HG03521 (cell line): ENCODE data around the gene PCNX2.

Source experiments
- ATAC-seq: cut with Tn5 transposase; IDR thresholded peaks from one replicate; pipeline ENCODE4 v1.9.1; 2021; ENCODE audit warnings: mild to moderate bottlenecking, moderate library complexity; ENCODE audit not compliant: unreplicated experiment

Gene PCNX2

DNA sequence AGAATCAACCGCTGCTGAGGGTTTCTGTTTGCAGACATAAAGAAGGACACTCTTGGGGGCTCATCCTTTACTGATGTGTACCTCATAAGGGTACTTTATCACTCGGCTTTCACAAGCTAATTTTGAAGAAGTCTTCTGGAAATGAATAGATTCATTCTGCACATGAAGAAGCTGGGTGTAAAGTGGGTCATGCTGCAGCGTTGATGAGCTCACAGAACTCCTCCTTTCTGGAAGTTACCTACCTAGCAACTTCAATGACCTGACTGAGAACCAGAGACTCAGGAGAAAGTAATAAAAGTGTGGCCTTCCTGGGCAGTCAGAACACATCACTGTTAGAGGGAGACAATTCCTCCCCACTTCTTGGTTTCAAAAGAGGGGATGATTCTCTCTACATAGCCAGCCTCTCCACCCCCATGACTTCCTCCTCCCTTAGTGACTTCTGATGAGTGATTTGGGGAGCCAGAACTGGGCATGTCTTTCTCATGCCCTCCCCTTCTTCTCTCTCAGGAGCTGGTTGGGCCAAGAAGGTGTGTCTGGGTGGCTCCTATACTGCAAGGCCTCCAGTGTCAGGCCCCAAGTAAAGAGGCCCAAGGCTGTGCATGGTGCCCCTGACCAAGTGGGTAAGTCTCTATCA lies 27.0 kb downstream of the PCNX2 start:
- no peak for ATAC-seq

DNA sequence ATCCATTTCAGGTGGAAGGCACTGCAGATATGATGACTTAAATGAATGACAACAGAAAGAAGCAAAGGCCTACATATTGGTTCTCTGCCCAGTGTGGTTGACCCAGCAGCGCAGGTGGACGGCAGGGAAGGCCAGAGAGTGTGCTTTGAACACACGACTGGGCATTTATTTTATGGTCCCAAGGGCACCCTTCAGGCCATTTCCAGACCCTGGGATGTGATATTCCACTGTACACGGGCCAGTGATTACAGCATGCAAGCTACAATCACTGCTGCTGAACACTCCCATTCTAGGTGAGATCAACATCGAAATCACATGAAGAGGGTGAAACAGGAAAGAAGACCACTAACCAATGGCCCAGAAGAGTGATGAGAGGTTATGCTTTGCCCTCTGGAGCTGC lies 33.8 kb downstream of the PCNX2 start:
- ATAC-seq = no peak

DNA sequence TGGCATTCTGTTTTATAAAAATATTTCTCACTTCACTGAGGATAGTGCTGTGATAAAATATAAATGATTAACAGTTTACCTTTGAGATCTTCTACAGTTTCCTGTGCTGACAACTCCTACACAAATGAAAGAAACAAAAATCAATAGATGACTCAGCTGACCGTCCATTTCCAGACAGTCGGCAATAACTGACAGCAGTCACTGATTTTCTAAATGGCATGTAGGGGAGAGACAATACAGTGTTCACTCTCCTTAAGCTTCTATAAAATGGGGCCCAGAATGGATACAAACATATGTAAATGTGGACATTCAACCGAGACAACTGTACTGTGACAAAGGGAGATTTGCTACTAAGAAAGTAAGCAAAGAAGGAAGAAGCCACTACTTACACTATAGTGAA lies 34.3 kb downstream of the PCNX2 start:
- peak; percentile 91 for ATAC-seq

DNA sequence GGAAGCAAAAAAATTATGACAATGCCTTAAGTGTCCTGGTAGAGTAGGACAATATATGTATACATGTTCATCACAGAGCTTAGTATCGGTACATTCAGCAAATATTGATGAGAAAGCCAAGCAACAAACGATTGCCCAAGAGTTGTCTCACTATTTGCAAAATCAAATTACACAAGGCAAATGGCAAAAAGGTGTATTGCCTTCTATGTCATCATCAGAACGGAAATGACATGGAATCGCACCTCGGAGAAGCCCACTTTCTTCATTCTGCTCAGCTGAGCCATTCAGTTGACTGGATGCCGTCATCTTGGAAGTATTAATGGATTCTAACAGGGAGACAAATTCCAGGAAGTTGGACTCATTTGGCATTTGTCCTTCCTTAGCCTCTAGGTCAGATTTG lies 37.7 kb downstream of the PCNX2 start:
- no peak for ATAC-seq

DNA sequence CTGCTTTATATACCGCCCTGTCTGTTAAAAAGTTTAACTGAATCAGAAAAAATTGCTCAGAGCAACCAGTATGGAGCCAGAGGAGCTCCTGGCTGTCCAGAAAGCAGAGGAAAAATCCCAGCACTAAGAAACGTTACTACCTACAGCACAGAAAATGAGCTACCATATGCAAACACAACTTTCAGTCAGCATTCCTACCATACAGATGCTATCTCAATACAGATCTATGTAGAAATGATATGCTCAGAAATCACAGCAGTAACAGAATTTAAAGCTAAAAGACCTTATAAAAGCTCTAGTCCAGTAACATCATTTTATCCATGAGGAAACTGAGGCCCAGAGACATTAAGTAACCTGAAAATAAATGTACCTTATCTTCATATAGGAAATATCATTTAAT lies 38.7 kb downstream of the PCNX2 start:
- no peak for ATAC-seq

DNA sequence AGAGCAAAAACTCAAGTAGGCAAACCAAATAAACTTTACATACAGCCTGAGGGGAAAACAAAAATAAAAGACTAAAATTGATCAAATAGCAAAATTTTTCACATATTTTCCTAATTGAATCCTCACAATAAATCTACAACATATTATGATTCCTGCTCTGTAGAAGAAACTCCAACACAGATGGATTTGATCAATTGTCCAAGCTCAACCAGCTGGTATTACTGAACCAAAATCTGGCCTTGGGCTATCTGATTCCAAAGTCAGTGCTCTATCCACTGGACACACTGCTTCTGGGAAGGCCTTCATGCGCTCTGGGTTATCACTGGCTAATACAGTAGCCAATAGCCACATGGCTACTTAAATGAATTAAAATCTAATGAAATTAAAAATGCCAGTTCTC lies 39.3 kb downstream of the PCNX2 start:
- no peak for ATAC-seq

DNA sequence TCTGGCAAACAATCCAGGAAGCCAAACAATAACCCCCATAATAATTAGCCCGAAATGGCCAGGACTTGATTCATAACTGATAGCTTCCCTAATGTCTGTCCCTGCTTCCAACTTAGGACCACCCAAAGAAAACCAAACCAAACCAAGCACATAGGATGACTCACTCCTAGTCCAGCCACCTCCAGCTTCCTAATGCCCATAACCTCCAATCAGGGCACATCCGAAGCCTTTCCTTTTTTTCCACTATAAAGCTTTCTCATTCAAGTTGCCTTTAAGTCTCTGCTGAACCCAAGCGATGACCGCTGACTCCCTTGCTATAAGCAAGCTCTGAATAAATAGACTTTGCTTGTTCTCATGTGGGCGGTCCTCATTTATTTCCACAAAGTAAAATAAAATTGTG lies 40.4 kb downstream of the PCNX2 start:
- ATAC-seq = no peak

DNA sequence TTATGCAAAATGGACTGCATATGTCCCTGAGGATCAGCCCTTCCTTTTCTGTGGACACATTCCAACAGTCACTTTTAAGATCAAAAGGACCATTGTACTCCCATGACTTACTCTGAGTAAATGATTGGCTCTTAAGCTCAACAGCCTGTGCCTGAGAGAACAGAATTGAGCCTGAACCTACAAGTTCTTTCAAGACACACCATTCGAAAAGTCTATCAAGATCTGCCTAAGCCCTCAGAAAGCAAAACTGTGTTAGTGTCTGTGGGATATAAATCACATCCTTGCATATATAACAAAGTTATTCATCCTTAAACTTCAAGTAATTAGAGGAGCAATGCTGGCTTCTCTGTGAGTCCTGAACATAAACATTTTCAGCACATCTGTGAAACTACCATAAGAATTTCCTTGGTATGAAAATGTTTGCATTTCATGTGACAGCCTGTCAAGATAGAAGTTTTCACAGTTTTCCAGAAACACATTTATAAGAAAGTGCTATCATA lies 41.6 kb downstream of the PCNX2 start:
- ATAC-seq = no peak

DNA sequence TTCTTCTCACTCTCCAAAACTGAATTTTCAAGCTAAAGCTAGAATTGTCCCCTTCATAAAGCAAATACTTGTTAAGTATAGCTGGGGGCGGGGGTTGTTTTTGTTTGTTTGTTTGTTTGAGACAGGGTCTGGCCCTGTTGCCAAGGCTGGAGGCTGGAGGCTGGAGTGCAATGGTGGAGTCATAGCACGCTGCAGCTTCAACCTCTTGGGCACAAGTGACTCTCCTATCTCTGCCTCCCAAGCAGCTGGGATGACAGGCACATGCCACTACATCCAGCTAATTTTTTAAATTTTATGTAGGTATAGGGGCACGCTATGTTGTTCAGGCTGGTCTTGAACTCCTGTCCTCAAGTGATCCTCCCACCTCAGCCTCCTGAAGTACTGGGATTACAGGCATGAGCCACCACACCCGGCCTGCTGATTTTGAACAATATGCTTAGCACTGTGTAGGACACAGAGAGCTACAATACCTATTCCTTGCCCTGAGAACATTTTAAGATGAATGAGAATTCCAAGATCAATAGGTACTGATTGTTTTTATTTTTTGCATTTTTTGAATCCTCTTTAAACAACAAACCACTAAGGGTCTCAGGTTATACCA lies 42.2 kb downstream of the PCNX2 start:
- ATAC-seq = no peak

DNA sequence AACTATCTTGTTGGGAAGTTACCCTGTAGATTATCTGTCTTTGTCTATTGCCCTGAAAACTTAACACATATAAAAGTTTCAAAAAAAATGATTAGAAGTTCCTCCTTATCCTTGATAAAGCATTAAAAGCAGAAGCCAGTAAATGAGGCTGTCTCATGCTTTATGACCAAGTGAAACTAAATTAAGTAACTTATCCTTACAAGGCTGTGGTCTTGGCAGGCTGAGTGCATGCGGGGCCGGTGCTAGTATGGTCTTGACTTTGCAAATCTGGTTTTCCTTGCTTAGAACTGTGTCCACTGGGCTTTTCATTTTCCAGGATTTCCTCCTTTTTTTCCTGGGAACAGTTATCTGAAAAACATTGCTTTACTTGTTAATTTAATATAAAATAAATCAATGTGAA lies 43.1 kb downstream of the PCNX2 start:
- no peak for ATAC-seq

DNA sequence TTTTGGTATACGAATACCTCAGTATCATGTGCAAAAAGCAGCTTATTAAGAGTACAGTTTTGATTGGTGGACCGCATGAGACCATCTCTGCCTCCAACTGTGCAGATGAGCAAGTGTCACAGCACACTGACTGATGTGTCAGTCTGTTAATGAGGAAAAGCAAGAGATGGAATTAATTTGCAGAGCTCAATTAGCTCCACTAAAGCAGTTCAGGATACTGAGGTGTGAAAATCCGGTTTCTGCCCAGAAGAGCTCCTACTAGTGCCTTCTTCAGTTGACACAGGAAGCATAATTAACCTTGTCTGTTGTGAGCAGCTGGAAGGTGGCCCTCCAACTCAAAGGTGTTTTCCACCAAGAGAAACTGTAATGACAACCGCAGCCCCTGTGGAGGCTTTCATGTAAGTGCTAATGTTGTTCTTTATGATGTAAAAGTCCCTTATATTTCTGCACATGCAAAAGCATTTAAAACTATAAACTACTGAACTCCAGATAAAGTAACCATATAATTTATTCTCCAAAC lies 44.3 kb downstream of the PCNX2 start:
- ATAC-seq = no peak

DNA sequence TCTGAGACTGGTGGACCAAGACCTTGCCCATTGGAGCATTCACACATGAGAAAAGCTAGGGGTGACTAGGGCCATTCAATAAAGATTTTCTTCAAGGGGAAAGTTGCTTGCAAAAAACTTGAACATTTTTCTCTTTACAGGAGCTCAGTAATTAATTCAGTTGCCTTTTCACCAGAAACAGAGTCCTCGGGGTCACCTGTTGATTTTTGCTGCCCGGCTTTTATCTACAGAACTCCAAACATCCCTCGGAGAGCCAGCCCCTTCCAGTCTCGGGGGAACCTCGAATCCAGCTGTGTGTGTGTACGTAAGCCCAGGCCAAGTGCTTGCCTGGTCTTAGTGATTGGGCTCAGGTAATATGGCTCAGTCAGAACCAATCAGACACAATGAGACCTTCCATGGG lies 47.5 kb downstream of the PCNX2 start:
- no peak for ATAC-seq

DNA sequence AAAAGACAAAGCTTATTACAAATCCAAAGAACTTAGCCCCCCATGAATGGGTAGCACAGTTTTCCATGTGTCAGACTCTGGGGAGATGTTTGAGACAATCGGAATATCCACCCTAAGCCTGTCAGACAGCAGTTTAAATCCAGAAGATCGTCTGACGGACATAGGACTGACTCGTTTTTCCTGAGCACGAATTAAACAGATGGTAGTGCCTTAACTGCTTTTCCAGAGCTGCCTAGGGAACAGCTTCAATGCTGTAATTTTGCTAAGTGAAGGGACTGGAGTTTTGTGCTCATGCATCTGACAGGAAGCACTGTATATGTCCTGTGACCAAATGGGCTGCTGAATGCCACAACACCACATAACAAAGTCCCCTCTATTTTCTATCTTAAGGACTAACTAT lies 48.6 kb downstream of the PCNX2 start:
- ATAC-seq = no peak

DNA sequence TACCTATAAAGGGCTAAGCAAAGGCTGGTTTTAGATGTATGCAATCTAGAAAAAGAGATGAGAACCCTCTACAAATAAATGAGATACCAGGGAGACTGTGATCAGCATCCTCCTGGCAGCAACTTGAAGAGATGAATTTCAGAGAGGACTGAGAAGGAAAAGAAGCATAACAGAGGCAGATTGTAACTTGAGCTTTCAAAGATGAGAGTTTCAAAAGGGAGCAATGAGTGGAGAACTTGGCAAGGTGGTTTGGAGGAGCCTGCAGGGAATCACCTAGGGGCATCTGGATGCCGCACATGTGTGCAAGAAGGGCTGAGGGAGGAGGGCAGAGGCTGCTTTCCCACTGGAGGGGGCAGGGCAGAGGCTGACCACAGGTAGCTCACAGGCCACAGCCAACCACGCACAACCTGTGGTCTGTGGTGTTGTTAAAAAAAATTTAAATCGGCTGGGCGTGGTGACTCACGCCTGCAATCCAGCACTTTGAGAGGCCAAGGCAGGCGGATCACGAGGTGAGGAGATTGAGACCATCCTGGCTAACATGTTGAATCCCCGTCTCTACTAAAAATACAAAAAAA lies 50.2 kb downstream of the PCNX2 start:
- no peak for ATAC-seq

DNA sequence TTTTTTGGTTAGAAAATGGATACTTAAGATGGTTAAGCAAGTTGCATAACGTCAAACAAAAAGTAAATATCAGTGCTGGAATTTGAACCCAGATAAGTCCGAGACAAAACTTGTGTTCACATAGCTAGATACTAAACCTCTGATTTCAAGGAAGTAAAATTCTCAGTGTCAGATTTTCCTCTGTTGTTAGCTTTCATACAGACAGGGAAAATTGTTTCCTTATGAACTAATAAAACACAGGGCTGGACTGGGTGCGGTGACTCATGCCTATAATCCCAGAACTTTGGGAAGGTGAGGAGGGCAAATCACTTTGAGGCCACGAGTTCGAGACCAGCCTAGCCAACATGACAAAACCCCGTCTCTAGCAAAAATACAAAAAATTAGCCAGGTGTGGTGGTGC lies 51.3 kb downstream of the PCNX2 start:
- ATAC-seq = no peak

DNA sequence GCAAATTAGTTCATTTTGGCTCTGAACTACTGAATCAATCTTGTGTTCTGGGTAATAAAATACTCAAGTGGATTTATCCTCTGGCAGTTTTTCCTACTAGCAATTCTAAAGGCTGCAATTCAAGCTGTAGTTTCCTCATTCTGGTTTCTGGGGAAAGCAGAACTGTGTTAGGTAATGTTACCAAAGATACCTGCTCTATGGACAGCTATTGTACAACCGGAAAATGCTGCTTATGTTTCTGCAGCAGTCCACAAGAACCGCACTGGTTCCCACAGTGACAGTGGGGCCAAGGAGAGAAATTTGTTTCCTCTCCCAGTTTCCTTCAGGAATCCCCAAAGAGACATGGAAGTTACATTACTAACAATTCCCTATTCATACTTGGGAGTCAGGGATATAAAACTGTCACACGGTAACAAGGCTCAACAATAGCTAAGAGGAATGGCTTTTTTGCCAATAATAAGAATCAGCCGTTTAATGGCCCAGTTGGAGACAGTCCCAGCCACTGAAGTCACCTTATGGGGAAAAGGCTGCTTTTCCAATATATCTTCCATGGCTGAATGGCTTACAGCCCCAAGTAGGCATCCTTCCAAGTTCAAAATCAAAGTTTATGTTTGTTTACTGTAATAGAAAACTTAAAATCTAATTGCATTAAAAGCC lies 52.6 kb downstream of the PCNX2 start:
- ATAC-seq = no peak

DNA sequence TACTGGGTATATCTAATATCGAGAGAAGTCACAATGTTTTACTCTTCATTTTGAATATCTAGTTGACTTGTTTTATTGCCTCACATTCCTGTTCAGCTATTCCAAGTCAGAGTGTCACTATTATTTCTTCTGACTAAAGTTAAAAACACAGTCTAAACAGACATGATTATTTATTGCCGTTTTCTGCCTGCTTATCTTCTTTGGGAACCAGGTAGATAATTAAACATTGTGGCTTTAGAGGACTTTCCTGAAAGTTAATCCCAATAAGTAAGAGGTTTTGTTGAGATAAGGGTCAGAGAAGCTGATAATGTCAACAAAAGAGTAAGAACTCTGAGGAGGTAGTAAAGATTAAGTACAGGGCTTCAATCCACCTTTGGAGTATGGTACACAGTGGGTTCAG lies 53.8 kb downstream of the PCNX2 start:
- no peak for ATAC-seq

DNA sequence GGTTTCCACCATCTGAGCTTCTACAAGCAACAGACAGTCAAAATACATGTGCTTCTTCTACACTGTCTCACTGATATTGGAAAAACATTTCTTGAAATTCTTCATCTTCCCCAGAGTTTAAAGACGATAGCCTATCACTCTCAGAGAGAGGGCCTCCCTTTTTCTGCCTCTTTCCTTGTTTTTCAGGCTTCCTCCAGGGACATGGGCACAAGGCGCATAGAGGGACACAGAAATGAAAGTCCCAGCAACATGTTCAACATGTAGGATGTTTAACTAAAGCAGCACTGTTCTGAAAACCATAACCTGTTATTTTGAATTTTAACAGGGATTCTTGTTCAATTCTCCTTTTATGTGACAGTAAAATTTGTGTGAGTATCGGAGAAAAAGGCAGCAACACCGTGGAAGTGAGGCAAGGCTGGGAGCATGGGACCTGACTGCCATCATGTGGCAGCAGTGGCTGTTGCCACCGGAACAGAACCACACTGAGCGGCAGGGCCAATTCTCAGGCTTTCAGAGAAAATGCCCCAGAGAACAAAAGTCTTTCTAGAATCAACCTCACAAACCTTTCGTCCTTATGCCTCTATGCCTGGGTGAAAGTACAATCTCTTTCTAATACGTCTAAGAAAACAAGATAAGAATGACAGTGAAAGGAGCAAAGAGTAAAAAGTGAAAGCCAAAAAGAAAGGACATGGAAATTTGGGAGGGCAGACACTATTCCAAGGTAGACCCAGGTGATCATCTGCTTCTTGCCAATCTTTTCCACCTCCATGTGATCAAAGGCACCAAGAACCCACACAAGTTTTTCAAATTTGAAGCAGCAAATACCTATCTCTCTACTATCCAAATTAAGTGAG lies 54.5 kb downstream of the PCNX2 start:
- no peak for ATAC-seq

DNA sequence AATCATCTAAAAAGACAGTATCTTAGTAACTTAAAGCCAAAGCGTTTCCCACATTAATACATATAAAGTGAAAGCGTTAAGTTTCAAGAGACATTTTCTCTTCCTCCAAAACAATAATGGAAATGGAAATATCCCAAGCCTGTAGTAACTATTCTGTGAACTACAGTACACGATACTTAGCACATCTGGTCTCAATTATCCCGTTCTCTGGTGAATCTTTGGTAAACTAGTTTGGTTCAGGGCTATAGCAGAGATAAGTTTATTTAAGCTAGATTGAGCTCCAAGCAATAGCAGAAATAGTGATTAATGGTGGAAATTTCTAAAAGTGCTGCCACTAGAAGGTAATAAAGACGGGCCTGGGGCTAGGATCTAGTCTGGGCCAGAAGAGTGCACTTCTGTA lies 55.2 kb downstream of the PCNX2 start:
- no peak for ATAC-seq

DNA sequence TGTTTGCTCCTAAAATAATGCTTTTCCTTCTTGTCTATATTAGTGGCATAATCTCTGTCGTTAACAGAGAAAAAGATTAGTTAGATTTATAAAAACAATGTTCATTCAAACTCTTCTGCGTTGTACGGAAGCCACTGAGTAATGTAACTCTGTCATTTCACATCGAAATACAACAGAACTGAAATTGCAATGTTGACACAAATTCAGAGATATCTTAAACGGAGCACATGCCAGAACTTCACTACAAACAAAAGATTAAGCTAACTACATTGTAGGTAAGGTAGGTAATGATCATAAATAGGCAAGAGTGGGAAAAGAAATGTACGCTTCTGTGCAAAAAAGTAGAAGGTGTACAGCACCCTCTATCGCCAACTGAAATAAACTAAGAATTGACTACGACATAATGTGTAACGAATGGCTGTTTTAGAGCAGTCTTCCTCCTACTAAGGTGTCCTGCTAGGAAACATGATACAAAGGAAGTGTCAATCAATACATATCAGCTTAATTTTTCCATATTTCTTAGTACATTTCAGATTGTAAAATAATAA lies 56.6 kb downstream of the PCNX2 start:
- no peak for ATAC-seq

DNA sequence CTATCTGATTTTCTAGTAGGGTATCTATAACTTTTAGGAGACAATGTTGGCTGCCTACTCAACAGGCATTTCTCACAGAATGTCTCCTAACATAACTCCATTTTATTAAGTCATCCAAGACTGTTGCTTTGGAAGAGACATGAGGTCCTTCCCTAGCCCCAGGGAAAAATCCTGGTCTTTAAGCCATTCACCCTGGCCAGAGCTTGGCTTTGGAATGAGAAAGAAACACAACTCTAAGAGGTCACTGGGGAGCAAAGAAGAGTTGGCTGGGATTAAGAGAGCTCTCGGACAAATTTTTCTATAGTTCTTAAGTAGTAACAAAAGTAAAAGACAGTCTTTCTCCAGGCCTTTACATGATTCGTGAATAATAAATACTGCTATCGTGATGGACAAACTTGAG lies 57.9 kb downstream of the PCNX2 start:
- ATAC-seq = no peak
